ENCODE data around the gene CACNB4.

The CACNB4 gene

DNA sequence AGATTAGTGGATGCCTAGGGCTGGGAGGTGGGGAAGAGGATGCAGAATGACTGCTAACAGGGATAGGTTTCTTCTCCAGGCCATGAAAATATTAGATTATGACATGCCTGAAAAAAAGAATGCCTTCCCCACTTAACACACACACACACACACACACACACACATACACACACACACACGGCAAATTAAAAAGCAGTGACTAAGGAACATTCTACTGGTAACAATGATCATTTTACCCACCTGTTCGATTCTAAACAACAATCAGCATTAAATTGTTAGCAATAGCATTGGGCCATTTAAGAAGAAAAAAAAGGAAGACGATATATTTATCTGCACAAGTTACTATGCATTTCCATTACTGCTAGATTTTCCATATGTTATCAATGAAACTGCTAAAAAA is 10.8 kb downstream of the CACNB4 start:
- FAIRE-seq: no peak

DNA sequence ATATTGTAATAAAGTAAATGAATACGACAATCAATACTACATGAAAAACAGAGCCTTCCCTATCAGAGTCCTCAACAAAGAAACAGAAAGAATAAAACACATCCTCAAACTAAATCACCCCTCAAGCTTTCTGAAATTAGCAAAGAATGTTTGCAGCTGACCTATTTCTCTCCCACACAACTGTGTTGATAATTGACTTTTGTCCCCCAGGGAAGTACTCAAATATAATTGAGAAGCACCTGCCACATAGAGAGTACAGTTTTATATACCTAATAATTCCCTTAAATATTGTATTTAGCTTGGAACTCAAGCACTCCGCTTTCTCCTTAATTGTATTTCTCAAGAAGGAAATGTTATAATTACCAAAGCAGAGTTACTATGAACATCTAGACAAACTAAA is 12.6 kb downstream of the CACNB4 start:
- FAIRE-seq: no peak

DNA sequence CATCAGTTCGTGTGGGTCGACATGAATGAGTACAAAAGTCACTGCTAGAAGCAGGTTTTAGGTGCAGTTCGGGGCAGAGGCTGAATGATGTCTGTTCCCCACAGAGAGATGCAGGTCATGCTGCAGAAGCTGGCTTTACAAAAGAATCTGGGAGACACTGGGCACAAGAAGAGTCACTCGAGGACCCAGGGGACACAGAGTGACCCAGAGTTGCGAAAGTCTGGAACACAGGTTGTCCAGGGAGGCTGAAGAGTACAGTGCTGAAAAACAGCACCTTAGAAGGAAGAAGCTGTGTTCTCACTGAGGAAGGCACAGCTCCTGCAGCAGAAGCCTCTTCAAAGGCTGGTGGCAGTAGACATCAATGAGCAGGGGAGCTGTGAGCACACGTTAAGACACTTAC is 14.8 kb downstream of the CACNB4 start:
- no peak for FAIRE-seq

DNA sequence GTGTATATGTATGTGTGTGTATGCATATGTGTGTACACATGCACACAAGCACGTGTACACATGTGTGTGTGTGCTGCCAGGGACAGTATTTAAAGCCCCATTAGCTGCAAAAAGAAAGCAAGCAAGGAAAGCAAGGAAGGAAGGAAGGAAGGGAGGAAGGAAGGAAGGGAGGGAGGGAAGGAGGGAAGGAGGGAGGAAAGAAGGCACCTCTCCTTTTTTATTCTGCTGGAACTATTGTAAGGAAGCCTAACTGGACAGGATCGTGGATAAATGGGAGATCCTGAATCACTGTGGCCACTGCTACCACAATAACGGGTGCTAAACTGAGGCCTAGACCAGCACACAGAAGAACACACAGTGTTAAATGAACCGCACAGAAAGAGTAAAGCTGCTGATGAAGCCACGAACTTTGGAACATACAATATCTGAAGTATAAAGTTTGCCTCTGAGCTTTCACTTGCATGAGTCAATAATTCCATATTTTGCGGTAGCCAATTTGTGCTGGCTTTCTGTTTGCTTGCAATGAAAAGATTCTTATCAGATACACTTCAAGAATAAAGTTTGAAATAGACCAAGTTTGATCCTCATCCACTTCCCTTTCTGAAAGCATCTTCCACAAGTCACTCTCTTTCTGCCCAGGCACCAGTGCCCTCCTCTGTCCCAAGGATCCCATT is 15.5 kb downstream of the CACNB4 start:
- FAIRE-seq: no peak

DNA sequence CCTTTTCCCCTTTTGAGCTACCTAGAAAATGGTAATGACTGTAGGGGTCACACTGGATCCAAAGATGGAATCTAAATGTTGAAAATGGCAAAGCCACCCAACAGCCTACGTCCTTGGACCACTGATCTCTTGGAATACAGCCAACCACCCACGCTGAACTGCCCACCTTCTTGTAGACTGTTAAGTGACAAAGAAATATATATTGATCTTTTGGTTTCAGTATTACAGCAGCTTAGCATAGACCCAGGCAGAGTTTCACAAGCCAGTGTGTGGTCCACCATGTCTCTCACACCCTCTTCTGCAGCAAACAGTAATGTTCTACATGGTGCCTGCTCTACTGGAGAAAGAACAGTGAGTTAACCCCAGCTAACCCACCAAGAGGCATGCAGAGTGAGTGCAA is 20.2 kb downstream of the CACNB4 start:
- FAIRE-seq: no peak

DNA sequence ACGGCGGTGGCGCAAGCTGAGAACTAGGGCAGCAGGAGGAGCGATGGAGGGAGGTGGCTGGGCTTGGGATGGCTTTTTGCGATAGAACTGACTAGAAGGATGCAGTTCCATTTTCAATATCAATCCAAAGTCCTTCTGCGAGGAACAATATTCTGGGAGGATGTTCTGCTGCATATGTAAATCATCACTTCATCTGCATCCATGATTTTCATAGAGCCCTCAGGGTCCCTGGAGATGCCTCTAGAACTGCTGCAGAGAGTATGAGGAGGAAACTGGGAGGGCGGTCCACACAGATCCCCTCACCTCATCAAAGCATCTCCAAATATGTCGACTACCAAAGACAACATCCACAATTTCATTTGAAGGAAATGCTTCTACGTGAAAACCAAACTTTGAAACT is 20.8 kb downstream of the CACNB4 start:
- FAIRE-seq: no peak

DNA sequence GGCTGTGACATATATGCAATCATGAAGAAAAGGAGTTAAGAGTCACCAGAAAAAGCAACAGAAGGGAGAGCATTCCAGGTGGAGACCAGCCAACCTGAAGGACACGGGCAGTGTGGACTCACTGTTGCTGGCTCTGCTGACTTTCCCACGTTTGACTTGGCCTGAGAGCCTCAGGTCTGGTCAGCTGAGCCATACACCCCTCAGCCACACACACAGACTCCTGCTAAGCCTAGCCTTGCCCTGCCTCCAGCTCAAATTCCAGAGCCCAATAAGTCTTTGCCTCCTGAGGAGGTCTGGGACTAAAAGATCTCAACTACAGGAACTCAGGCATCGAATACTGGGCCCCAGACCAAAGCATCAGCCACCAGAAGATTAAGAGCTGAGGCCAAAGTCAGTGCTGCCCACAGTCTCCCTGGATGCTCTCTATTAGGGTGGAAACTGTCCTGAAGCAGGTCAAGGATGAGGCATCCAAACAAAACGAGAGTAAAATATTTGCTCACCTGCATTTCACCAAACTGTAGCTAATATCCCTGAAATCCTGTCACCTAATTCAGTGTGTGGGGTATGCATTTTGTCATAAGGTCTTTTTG is 23.3 kb downstream of the CACNB4 start:
- no peak for FAIRE-seq

DNA sequence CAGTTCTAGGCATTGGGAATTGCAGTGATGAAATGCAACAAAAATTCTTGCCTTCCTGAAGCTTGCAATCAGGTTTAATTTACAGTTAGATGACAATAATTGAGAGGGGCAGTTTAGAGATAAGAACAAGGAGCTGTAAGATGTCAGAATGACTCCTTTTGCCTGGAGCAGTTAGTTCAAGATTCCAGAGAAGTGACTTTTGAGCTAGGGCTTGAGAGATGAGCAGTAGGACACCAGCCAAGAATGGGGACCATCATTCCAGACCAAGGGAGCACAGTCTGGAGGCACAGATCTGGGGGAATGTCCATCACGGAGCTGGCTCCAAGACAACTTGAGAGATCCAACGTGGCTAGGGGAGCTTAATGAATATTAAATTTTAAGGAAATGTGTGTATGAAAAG is 26.8 kb downstream of the CACNB4 start:
- no peak for FAIRE-seq

DNA sequence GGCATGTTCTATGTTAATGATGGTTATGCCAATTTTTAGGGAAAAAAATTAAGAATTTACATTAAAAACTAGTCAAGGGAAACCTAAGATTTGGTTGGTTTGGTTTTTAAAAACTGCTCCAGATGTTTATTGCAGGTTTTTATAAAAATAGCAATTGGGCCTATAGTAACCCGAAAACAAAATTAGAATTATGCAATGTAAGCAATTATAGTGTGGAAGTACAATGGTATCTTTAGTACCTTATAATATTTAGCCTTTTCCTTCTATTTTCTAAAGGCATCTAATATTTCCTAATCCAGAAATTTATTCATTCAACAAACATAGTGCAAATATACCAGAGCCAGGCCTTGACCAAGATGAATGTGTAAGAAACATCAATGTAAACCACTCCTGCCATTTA is 27.3 kb downstream of the CACNB4 start:
- no peak for FAIRE-seq

DNA sequence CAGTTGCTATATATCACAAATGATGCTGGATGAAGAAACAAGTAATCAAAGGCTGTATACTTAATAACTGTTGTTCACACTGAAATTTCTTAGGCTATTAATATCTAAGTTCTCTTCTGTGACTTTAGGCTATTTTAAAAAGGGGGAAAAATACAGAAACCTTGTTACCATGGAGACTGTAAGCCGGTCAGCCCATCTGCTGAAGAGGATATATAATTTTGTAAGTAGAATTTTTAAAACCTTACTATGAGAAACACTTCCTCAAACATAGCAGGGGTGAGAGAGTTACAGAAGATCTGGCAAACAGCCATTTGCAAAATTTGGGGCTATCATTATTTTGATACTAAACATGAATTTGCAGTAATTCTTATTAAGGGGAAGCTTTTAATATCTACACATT is 27.8 kb downstream of the CACNB4 start:
- no peak for FAIRE-seq

DNA sequence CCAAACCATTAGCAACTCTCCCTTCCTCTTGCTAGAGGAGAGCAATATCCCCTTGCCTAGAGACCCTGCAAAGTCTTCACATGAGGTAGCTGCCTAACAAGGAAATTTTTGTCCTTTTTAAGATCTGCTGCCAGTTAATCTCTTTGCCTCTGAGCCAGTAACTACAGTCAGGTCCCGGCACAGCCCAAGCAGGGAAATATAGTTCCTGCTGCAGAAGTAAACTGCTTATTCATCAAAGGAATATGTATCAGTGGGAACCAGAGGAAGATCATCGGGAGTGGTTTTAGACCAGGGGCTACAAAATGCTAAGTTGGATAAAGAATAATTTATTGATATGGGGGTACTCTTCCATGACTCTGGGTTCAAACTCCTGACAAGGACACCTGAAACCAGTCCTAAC is 30.6 kb downstream of the CACNB4 start:
- FAIRE-seq: no peak

DNA sequence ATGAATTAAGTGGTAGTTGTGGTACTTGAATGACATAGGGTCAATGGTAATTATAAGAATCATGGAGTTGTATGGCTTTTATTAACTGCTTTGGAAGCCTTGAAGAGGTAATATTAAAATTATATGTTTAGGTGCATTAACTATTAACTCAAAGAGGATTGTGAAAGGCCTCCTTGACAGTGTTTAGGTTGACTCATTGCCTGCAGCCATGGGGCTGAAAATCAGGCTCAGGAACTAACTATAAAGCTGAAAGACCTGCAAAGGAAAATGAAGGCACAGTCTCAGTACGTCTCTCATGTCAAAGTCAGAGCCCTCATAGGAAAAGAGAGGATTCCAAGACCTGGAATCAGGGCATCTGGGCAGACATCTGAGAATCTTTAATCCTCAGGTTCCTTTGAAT is 31.0 kb downstream of the CACNB4 start:
- no peak for FAIRE-seq

DNA sequence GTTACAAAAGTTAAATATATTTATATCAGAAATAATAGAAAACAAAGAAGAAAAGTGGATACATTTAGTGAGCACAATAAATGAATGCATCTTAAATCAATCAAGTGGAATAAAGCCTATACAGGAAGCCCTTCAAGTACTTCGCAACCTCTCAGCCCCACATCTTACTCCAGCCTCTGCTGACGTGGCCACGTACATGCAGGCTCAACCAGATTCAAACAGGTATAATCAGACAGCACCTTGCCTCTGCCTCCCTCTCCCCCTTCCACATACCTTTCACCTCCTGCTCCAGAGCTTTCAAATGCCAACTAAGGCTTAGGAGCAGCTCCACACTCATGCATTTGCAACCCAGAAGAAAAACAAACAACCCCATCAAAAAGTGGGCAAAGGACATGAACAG is 32.9 kb downstream of the CACNB4 start:
- FAIRE-seq: no peak

DNA sequence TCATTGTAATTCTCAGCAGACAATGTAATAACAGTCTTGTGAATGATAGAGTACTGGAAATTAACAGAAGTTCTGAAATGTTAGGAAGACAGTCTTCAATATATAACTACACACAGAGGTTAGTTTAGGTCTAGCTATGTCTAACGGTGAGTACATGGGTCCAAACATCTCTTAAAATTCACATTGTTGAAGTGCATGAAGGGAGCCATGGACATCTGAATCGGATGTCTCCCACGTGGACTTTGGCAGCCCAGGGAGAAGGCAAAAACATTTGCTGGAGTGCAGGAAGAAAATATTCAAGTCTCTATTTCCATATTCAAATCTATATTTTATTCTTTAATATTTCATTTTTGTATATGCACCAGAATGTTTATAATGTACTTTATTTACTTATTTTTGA is 34.8 kb downstream of the CACNB4 start:
- FAIRE-seq: no peak

DNA sequence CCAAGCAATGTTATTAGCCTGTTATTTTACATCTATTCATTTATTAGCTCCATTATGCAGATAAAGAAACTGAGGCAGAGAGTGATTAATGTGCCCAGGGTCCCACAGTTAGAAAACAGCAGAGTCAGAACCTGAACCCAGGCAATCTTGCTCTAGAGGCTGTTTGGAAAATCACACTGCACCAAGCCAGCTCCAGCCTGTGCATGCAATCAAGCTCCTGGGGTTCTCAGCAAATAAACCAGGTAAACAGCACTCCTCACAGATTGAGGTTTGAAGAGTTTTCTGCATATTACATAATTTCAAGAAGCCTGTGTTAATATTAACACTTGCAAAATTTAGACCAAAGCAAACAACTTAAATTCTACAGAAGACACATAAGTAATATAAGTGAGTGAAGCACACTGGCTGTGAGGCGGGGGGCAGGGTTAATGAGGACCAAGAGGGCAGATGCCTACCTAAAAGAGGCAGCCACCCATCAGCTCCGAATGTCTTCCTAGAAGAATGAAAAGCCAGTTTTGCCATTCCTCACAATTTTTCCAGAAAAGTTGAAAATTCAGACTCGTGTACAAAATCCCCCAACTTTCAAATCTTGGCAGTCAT is 35.4 kb downstream of the CACNB4 start:
- FAIRE-seq: no peak

DNA sequence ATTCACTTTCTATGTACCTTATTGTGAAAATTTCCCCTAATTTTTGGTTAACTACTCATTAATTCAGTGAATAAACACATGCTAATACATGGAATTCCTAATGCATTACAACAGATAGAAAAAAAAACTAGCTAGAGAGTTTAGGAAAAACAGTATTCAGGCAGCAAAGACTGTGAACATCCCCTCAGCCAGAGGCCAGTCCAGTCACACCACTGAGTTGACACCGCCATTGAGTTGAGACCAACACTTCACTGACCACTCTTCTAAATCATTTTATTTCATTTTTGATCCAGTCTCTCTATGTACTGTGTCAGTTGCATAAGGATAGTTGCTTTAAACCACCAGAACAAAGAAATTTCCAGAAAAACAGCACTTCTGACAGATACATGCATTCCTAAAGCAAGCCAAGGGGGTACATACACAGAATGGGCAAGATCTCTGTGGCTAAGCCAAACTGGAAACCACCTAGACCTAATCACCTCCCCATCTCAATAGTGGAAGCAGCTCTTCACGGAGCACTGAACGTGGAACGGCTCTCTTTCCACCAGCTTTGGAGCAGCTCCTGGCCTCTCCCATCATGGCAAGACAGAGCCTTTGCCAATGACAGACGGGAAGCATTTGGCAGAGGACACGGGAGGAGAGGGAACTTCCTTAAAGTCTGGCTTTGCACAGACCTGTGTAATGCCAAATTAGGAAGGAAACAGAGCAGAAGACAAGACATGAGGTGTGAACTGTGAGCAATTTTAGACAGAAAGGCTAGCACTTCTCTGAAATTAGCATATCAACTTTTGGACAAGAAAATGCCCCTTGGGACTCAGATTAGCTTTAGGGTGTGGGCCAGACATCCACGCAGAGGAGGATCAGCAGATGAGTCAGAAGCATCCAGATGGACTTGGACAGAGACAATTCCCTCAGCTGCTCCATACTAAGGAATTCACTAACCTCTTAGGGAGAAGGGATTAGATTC is 36.4 kb downstream of the CACNB4 start:
- no peak for FAIRE-seq

DNA sequence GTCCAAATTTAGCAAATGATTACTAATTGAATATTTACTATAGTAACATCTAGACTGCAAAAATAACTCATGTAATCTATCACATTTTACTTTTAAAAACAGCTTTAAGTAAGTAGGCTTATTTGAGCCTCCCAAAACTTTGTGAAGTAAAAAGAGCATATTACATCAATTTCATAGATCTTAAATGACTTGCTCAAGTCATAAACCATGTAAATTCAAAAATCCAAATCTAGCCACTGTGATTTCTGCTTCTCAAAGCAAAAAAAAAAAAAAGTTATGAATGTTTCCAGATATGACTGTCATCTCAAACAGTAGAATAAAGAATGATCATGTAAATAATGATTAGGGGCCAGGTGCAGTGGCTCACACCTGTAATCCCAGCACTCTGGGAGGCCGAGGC is 37.5 kb downstream of the CACNB4 start:
- FAIRE-seq: no peak

DNA sequence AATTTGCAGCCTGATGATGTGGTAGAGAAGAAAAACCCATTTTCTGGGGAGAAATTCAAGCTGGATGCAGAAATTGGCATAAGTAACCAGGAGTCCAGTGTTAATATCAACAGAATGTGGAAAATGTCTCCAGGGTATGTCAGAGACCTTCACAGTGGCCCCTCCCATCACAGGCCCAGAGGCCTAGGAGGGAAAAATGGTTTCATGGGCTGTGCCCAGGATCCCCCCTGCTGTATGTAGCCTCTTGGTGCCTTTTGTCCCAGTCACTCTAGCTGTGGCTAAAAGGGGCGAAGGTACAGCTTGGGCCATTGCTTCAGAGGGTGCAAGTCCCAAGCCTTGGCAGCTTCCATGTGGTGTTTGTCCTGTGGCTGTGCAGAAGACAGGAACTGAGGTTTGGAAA is 40.2 kb downstream of the CACNB4 start:
- no peak for FAIRE-seq

DNA sequence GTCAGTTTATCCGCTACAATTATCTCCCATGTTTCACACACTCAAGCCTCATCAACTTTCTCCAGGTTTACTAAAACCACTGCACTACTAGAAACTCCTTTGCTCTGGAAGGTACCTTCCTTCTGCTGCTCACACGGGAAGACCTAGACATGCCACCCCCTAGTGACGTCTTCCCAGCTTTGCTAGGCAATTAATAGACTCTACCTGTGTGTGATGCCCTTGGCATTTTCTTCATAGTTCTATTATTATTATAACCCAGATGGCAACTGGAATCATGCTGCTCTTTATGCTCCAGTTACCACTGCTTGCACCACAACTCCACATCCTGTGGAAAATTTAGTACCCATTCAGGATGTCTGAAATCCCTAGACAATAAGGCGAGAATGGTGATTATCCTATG is 42.4 kb downstream of the CACNB4 start:
- no peak for FAIRE-seq

DNA sequence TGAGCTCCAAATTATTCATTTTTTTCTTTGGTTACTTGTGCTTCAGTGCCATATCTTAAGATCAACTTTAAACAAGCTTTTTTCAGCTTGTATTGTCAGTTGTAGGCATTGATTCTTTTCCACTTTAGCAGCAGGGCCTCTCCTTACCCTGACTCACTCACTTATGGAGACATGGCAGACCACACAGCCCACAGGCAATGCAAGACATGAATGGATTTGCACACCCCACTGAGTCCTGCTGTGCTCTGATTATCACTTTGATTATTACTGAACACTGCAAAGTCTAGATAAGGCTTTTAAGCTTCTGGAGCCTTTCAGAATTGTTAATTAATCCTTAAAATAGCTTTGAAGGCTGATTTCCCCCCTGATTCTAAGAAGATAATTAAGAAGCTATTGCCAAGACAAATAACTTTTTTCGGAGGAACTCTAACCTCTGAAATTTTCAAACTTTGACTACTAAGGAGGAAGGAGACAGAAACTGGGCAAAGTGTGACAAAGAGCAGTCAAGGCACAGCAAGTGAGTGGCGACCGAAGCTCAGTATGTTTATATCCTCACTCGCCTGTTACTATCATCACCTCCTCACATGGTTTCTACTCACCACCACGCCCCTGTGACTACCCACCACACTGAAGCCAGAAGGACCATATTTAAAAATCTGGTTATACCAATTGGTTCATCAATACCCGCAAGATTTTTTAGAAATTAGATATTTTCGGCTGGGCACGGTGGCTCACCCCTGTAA is 43.3 kb downstream of the CACNB4 start:
- no peak for FAIRE-seq

DNA sequence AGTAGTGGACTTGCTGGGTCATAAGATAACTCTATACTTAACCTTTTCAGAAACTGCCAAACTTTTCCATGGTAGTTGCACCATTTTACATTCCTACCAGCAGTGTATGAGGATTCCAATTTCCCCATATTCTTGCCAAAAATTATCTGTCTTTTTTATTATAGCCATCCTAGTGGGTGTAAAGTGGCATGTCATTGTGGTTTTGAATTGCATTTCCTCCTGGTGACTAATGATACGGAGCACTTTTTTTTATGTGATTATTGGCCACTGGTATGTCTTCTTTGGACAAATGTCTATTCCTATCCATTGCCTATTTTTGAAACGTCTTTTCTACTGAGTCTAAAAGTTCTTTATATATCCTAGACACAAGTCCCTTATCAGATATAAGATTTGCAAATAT is 44.3 kb downstream of the CACNB4 start:
- no peak for FAIRE-seq

DNA sequence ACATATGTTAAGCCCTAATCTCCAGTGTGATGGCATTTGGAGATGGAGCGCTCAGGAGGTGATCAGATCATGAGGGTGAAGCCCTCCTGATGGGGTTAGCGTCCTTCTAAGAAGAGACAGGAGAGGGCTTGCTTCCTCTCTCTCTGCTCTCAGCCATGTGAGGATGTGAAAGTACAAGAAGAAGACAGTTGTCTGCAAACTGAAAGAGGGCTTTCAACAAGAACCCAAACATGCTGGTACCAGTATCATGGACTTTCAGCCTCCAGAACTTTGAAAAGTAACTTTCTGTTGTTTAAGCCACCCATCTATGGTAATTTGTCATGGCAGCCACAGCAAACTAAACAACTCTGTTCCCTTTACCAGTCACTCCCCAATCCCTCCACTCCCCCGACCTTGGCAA is 47.4 kb downstream of the CACNB4 start:
- no peak for FAIRE-seq

DNA sequence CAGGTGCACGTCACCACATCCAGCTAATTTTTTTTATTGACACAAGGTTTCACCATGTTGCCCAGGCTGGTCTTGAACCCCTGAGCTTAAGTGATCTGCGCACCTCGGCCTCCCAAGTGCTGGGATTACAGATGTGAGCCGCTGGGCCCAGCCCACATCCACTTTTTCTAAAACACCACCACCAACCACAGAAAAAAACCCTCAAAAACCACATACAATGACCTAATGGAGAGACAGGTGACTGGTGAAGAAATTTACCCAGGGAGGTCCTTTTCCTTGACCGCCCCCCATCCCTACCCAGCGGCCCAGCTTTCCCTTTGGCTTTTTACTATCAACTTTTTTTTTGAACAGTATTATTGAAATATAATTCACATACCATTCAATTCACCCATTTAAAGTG is 47.9 kb downstream of the CACNB4 start:
- no peak for FAIRE-seq
